Neuronal stem cell (in vitro differentiated cells): ENCODE measurements around the gene FMNL1. TPM values are rescaled to one million over a fixed set of nuclear protein-coding genes. Genes with fewer than 3 reads are reported as not detected.

Experiments
- DNase-seq: peaks from one replicate; pipeline ENCODE4 v3.0.0-alpha.2; 2013; ENCODE audit warnings: low spot score
- H2AFZ ChIP-seq: one replicate; pipeline ENCODE4 v1.6.1; 2013; ENCODE audit warnings: mild to moderate bottlenecking, low read length, inconsistent platforms
- H2AK5ac ChIP-seq: 2 replicates; pipeline ENCODE4 v1.6.1; 2013; ENCODE audit warnings: low read depth, mild to moderate bottlenecking, inconsistent platforms, low read length, moderate library complexity, mixed read lengths
- H2BK120ac ChIP-seq: 2 replicates; pipeline ENCODE4 v1.6.1; 2013; ENCODE audit warnings: low read depth, mild to moderate bottlenecking, inconsistent platforms, low read length, moderate library complexity, mixed read lengths
- H2BK12ac ChIP-seq: one replicate; pipeline ENCODE4 v1.6.1; 2013; ENCODE audit warnings: low read length, inconsistent platforms
- H2BK15ac ChIP-seq: 2 replicates; pipeline ENCODE4 v1.6.1; 2013; ENCODE audit warnings: mild to moderate bottlenecking, low read length, inconsistent platforms, mixed read lengths
- H2BK5ac ChIP-seq: one replicate; pipeline ENCODE4 v1.6.1; 2013; ENCODE audit warnings: inconsistent platforms, mild to moderate bottlenecking, low read length, moderate library complexity
- H3K14ac ChIP-seq: one replicate; pipeline ENCODE4 v1.6.1; 2013; ENCODE audit warnings: low read length, inconsistent platforms
- H3K18ac ChIP-seq: 2 replicates; pipeline ENCODE4 v1.6.1; 2013; ENCODE audit warnings: low read length, inconsistent platforms
- H3K23ac ChIP-seq: 2 replicates; pipeline ENCODE4 v1.6.1; 2013; ENCODE audit warnings: low read depth, mild to moderate bottlenecking, mixed read lengths, low read length, inconsistent platforms; ENCODE audit not compliant: poor library complexity
- H3K27ac ChIP-seq: replicated peaks from 3 replicates; pipeline ENCODE4 v1.5.1; 2013; ENCODE audit warnings: low read length, inconsistent platforms
- H3K27me3 ChIP-seq, 3 experiments: 2 replicates each; pipeline ENCODE4 v1.6.1; 2013; ENCODE audit warnings: low read length in 3 of 3, mild to moderate bottlenecking in 2 of 3, inconsistent platforms in 1 of 3, low read depth in 1 of 3, mixed read lengths in 1 of 3, moderate library complexity in 1 of 3; ENCODE audit not compliant: control insufficient read depth in 3 of 3, insufficient read depth in 3 of 3
- H3K36me3 ChIP-seq, 2 donors: replicated peaks in 1 of 2; 2 replicates each; pipeline ENCODE4 v1.6.1; 2013; ENCODE audit warnings: low read length in 2 of 2; ENCODE audit not compliant: control insufficient read depth in 2 of 2, insufficient read depth in 2 of 2
- H3K4ac ChIP-seq: 2 replicates; pipeline ENCODE4 v1.6.1; 2013; ENCODE audit warnings: inconsistent platforms, mild to moderate bottlenecking, low read length, moderate library complexity
- H3K4me1 ChIP-seq, 2 donors: 1 replicate in 1 of 2; 2 replicates in 1 of 2; pipeline ENCODE4 v1.6.1; 2013; ENCODE audit warnings: low read length in 2 of 2, low read depth in 1 of 2; ENCODE audit not compliant: control insufficient read depth in 2 of 2, insufficient read depth in 1 of 2
- H3K4me2 ChIP-seq: one replicate; pipeline ENCODE4 v1.6.1; 2013; ENCODE audit warnings: mild to moderate bottlenecking, low read length, inconsistent platforms; ENCODE audit not compliant: insufficient read depth, poor library complexity, severe bottlenecking
- H3K4me3 ChIP-seq, 2 donors: 2 replicates each; pipeline ENCODE4 v1.5.1; 2013; ENCODE audit warnings: low read length in 2 of 2, mild to moderate bottlenecking in 2 of 2, inconsistent platforms in 1 of 2, moderate library complexity in 1 of 2
- H3K79me1 ChIP-seq: one replicate; pipeline ENCODE4 v1.6.1; 2013; ENCODE audit warnings: low read depth, mild to moderate bottlenecking, inconsistent platforms, low read length, moderate library complexity
- H3K9ac ChIP-seq: one replicate; pipeline ENCODE4 v1.6.1; 2013; ENCODE audit warnings: mild to moderate bottlenecking, low read depth, low read length, inconsistent platforms; ENCODE audit not compliant: poor library complexity
- H3K9me3 ChIP-seq, 2 donors: replicated peaks in 1 of 2; 2 replicates each; pipeline versions ENCODE3 to v1.6.1; 2013; ENCODE audit warnings: low read length in 2 of 2, mild to moderate bottlenecking in 2 of 2, inconsistent platforms in 1 of 2, low read depth in 1 of 2, mixed read lengths in 1 of 2, moderate library complexity in 1 of 2; ENCODE audit not compliant: control insufficient read depth in 2 of 2, insufficient read depth in 1 of 2
- H4K8ac ChIP-seq: one replicate; pipeline ENCODE4 v1.6.1; 2013; ENCODE audit warnings: low read depth, mild to moderate bottlenecking, inconsistent platforms, low read length, moderate library complexity
- H4K91ac ChIP-seq: one replicate; pipeline ENCODE4 v1.6.1; 2013; ENCODE audit warnings: low read length, low read depth, mild to moderate bottlenecking, inconsistent platforms; ENCODE audit not compliant: poor library complexity
- WGBS, 2 donors: extraction: QIAGEN DNeasy Blood & Tissue Kit; methylation state at CpG; one replicate each; pipeline ENCODE4 v1.1.7; 2013; ENCODE audit warnings: missing lambda C conversion rate in 2 of 2, mixed read lengths in 1 of 2; ENCODE audit not compliant: insufficient read length in 2 of 2, insufficient replicate concordance in 1 of 2; ENCODE audit errors: extremely low coverage in 2 of 2; 5-methylcytosine and 5-hydroxymethylcytosine counted together
- polyA plus RNA-seq, 2 experiments: library from polyadenylated mRNA; stranded (reverse); fragments of 200-250 nt; gene quantifications; one replicate each; pipeline ENCODE4 v1.2.3, GENCODE V29; 2013

FMNL1 gene, protein sequence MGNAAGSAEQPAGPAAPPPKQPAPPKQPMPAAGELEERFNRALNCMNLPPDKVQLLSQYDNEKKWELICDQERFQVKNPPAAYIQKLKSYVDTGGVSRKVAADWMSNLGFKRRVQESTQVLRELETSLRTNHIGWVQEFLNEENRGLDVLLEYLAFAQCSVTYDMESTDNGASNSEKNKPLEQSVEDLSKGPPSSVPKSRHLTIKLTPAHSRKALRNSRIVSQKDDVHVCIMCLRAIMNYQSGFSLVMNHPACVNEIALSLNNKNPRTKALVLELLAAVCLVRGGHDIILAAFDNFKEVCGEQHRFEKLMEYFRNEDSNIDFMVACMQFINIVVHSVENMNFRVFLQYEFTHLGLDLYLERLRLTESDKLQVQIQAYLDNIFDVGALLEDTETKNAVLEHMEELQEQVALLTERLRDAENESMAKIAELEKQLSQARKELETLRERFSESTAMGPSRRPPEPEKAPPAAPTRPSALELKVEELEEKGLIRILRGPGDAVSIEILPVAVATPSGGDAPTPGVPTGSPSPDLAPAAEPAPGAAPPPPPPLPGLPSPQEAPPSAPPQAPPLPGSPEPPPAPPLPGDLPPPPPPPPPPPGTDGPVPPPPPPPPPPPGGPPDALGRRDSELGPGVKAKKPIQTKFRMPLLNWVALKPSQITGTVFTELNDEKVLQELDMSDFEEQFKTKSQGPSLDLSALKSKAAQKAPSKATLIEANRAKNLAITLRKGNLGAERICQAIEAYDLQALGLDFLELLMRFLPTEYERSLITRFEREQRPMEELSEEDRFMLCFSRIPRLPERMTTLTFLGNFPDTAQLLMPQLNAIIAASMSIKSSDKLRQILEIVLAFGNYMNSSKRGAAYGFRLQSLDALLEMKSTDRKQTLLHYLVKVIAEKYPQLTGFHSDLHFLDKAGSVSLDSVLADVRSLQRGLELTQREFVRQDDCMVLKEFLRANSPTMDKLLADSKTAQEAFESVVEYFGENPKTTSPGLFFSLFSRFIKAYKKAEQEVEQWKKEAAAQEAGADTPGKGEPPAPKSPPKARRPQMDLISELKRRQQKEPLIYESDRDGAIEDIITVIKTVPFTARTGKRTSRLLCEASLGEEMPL
- polyA plus RNA-seq (2013, experiment 1 of 2) = 2.8 TPM
- polyA plus RNA-seq (2013, experiment 2 of 2) = 2.9 TPM

DNA sequence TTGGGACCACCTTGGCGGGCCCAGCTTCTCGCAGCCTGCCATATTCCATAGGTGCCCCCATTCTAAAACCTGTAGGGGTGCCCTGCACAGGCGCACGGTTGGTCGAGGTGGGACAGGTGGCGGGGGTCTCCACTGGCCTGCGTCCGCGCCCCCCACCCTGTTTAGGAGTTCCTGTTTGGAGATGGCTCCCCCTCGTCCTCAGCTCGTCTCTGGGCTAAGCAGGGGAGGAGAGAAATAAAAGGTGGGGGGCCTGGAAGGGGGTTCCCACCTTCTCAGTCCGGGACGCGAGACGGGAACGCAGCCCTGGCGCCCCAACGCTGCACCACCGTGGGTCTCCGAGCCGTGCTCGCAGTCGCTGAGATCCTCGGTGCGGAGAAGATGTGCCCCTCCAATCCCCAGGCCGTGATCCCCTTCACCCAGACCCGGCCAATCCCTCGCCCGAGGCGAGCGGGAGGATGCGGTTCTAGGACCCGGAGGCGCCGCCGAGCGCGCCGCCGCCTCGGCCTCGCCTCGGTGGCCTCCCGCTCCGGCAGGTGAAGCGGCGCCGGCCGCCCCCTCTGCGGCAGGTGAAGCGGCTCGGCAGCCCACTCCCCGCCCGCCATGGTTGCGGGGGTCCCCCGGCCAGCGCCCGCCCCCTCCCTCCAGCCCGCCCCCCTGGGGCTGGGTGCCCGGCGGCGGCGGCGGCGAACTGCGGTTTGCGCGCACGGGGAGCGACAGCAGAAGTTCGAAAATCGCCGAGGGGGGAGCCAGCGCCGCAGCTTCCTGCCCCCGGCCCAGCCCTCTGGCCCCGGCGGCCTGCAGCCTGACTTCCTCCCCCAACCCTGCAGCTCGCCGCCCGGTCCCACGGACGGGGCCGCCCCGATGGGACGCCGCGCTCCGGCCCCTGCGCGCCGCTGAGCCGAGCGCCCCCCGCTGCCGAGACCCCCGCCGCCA, at the start of gene FMNL1:
Gene FMNL1, plus strand, starts transcription at position 805 of the 933 bp plus-strand sequence. CDS start 240 bp downstream, outside the sequence.
- peaks cover 0 to 2% of the 10 kb centered on the region in 2 donors for H3K4me1 ChIP-seq
- no peak within 1 kb of the TSS for H2BK15ac ChIP-seq
- H2BK5ac ChIP-seq = peak within 1 kb of the TSS; percentile 79
- no peak for DNase-seq
- peak within 1 kb of the TSS; percentile 66 for H3K9ac ChIP-seq
- no peaks in the 10 kb centered on the region for H3K79me1 ChIP-seq
- H3K18ac ChIP-seq = peak within 1 kb of the TSS; percentile 88
- H2BK120ac ChIP-seq = peak within 1 kb of the TSS; percentile 27
- no CpG with 5 or more reads among the region's 98 CpGs for WGBS, 2 donors
- H3K9me3 ChIP-seq = no peaks in the 10 kb centered on the region
- peak within 1 kb of the TSS; percentile 60 for H2AK5ac ChIP-seq
- peak within 1 kb of the TSS; percentile 39 to 80 for H3K4me3 ChIP-seq
- no peaks in the 10 kb centered on the region for H3K36me3 ChIP-seq
- peak within 1 kb of the TSS; percentile 87 for H3K4me2 ChIP-seq
- H3K23ac ChIP-seq = peak within 1 kb of the TSS; percentile 67
- H4K8ac ChIP-seq = no peak within 1 kb of the TSS
- peak within 1 kb of the TSS; percentile 96 for H2AFZ ChIP-seq
- peaks cover 15 to 74% (median 52%) of the 10 kb centered on the region in 3 experiments for H3K27me3 ChIP-seq
- H3K14ac ChIP-seq = no peak within 1 kb of the TSS
- no peak within 1 kb of the TSS for H2BK12ac ChIP-seq
- H4K91ac ChIP-seq = no peak within 1 kb of the TSS
- no peak within 1 kb of the TSS for H3K4ac ChIP-seq
- H3K27ac ChIP-seq = no peak within 1 kb of the TSS

DNA sequence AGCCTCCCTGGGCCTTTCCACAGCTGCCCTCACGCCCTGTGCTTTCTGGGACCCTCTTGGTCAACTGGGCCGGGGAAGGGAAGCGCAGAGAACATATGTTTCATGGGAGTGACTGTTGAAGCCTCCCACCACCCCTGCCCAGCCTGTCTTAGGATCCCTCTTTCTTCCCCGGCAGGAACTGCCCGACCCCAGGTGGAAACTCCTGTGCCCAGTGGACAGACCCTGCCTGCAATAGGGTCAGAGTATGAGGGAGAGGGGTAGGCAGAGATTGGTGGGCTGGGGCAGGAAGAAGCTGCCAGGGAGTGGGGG, 49.5 kb upstream of the FMNL1 start:
- peak overlapping the region; percentile 84 for H3K27ac ChIP-seq
- H3K27me3 ChIP-seq = no peaks in the 10 kb centered on the region
- H3K36me3 ChIP-seq = peaks cover 4 to 18% of the 10 kb centered on the region in 2 donors
- peak overlapping the region; percentile 93 for H2BK5ac ChIP-seq
- no peak overlapping the region for H3K4me2 ChIP-seq
- no peaks in the 10 kb centered on the region for H3K9me3 ChIP-seq
- WGBS, 2 donors = no CpG with 5 or more reads among the region's 5 CpGs
- H4K8ac ChIP-seq = peak overlapping the region; percentile 87
- H2AFZ ChIP-seq = peak overlapping the region; percentile 94
- H4K91ac ChIP-seq = peak overlapping the region; percentile 28
- H3K4me3 ChIP-seq = no peak overlapping the region
- peak overlapping the region; percentile 25 for H3K14ac ChIP-seq
- peaks cover 23 to 28% of the 10 kb centered on the region in 2 donors for H3K4me1 ChIP-seq
- peak overlapping the region; percentile 68 for H3K23ac ChIP-seq
- peak overlapping the region; percentile 2 for H2BK15ac ChIP-seq
- H3K79me1 ChIP-seq = no peaks in the 10 kb centered on the region
- H2AK5ac ChIP-seq = peak overlapping the region; percentile 98
- peak overlapping the region; percentile 100 for H3K4ac ChIP-seq
- peak overlapping the region; percentile 93 for H2BK12ac ChIP-seq
- H3K9ac ChIP-seq = peak overlapping the region; percentile 26
- H2BK120ac ChIP-seq = peak overlapping the region; percentile 100
- H3K18ac ChIP-seq = peak overlapping the region; percentile 98
- no peak for DNase-seq

DNA sequence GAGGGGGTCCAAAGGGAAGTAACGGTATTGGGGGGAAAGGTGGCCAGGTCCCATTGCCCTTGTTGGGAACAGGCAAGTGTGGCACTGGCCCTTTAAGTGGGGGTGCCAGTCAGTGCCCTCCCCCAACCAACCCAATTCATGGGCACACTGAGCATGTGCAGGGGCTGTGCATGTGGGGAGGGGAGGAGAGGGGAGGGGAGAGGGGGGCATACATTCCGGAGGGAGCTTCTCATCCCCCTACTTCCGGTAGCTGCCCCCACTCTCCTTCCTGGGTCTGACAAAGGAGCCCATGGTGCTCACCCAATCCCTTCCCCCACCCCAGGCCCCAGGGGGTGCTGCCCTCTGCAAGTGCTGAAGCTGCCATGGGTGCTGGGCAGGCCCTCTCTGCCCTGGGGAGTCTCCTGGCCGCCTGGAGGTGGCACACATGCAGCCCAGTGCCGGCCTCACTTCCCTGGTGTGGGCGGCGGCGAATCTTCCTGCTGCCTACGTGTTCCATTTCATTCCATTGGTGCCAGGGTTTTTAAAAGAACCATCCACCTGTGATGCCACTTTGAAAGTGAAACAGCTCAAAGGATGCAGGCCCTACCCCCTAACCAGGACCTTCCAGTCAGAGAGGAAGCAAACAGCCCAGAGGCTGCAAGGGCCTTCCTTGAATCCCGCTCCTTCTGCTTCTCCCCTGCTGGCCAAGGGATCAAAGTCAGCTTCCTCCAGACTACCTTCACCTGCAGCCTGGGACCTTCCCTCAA, 49.0 kb upstream of the FMNL1 start:
- peak overlapping the region; percentile 87 for H4K8ac ChIP-seq
- H3K9me3 ChIP-seq = no peaks in the 10 kb centered on the region
- peak overlapping the region; percentile 94 for H2AFZ ChIP-seq
- DNase-seq = no peak
- peak overlapping the region; percentile 98 for H2AK5ac ChIP-seq
- WGBS, 2 donors = no CpG with 5 or more reads among the region's 10 CpGs
- H2BK120ac ChIP-seq = peak overlapping the region; percentile 100
- H2BK12ac ChIP-seq = peak overlapping the region; percentile 93
- peak overlapping the region; percentile 84 for H3K27ac ChIP-seq
- H3K4me3 ChIP-seq = no peak overlapping the region
- peak overlapping the region; percentile 39 for H3K14ac ChIP-seq
- no peak overlapping the region for H3K4me2 ChIP-seq
- peak overlapping the region; percentile 93 for H2BK15ac ChIP-seq
- H3K4ac ChIP-seq = peak overlapping the region; percentile 100
- H2BK5ac ChIP-seq = peak overlapping the region; percentile 93
- peak overlapping the region; percentile 73 for H4K91ac ChIP-seq
- peaks cover 4 to 18% of the 10 kb centered on the region in 2 donors for H3K36me3 ChIP-seq
- H3K23ac ChIP-seq = peak overlapping the region; percentile 90
- H3K18ac ChIP-seq = peak overlapping the region; percentile 99
- no peaks in the 10 kb centered on the region for H3K27me3 ChIP-seq
- H3K79me1 ChIP-seq = no peaks in the 10 kb centered on the region
- H3K4me1 ChIP-seq = peaks cover 23 to 28% of the 10 kb centered on the region in 2 donors
- H3K9ac ChIP-seq = peak overlapping the region; percentile 26
